Stimulated activated memory B cell treated with anti-CD40 and anti-IgM and Interleukin-4, amounts not matched to agents 10 μg/mL and 1 μg/mL and 100 μg/mL, for 72 hours (primary cell): ENCODE measurements around the gene LY86.
"Not testable (repeated sequence)": the region's sequence is repeated elsewhere in the genome, so short reads cannot be mapped to it uniquely, and the experiment has no call there.

ENCODE experiments used
- ATAC-seq: fragments of 150-1000 bp; cut with Tn5 transposase; 2 replicates; pipeline ENCODE4 v1.10.0; 2021
- H3K27ac Mint-ChIP-seq: one replicate; pipeline ENCODE4 v1.8.0; 2022; ENCODE audit warnings: mild to moderate bottlenecking, mixed read lengths
- H3K27me3 Mint-ChIP-seq: one replicate; pipeline ENCODE4 v1.8.0; 2022; ENCODE audit warnings: mixed read lengths
- H3K36me3 Mint-ChIP-seq: one replicate; pipeline ENCODE4 v1.8.0; 2022; ENCODE audit warnings: mixed read lengths
- H3K4me1 Mint-ChIP-seq: one replicate; pipeline ENCODE4 v1.8.0; 2022; ENCODE audit warnings: mixed read lengths
- H3K4me3 Mint-ChIP-seq: one replicate; pipeline ENCODE4 v1.8.0; 2022; ENCODE audit warnings: mild to moderate bottlenecking, moderate library complexity, mixed read lengths
- H3K9me3 Mint-ChIP-seq: one replicate; pipeline ENCODE4 v1.8.0; 2022; ENCODE audit warnings: mixed read lengths

LY86 gene

GRCh38 chr6:6600875-6601274 is 12.4 kb downstream of the LY86 start:
- H3K27me3 Mint-ChIP-seq, result no peaks in the 10 kb centered on the region
- peaks cover 68% of the 10 kb centered on the region for H3K36me3 Mint-ChIP-seq
- peaks cover 65% of the 10 kb centered on the region for H3K4me1 Mint-ChIP-seq
- peak overlapping the region; percentile 71 for H3K27ac Mint-ChIP-seq
- no peak overlapping the region for H3K4me3 Mint-ChIP-seq
- H3K9me3 Mint-ChIP-seq, result peaks cover 3% of the 10 kb centered on the region
- ATAC-seq, result no peak

GRCh38 chr6:6602262-6602661 is 13.7 kb downstream of the LY86 start:
- Mint-ChIP-seq H3K4me3 (no peak overlapping the region), H3K27ac (peak overlapping the region; percentile 57), H3K36me3 (peaks cover 67% of the 10 kb centered on the region), H3K9me3 (peaks cover 3% of the 10 kb centered on the region), H3K27me3 (no peaks in the 10 kb centered on the region), H3K4me1 (peaks cover 52% of the 10 kb centered on the region)
- no peak for ATAC-seq

- peaks cover 68% of the 10 kb centered on the region for H3K36me3 Mint-ChIP-seq
- no peak overlapping the region for H3K27ac Mint-ChIP-seq
- H3K9me3 Mint-ChIP-seq, result peaks cover 3% of the 10 kb centered on the region
- ATAC-seq, result no peak
- no peaks in the 10 kb centered on the region for H3K27me3 Mint-ChIP-seq
- H3K4me3 Mint-ChIP-seq, result no peak overlapping the region
- H3K4me1 Mint-ChIP-seq, result peaks cover 51% of the 10 kb centered on the region
Observed at GRCh38 chr6:6603317-6603716, 14.8 kb downstream of the LY86 start.

GRCh38 chr6:6604015-6604414 is 15.5 kb downstream of the LY86 start:
- ATAC-seq, result no peak
- peaks cover 50% of the 10 kb centered on the region for H3K4me1 Mint-ChIP-seq
- peaks cover 3% of the 10 kb centered on the region for H3K9me3 Mint-ChIP-seq

GRCh38 chr6:6604566-6604965 is 16.0 kb downstream of the LY86 start:
- ATAC-seq, result no peak
- peak overlapping the region; percentile 32 for H3K27ac Mint-ChIP-seq
- peaks cover 3% of the 10 kb centered on the region for H3K9me3 Mint-ChIP-seq
- peaks cover 50% of the 10 kb centered on the region for H3K4me1 Mint-ChIP-seq
- no peaks in the 10 kb centered on the region for H3K27me3 Mint-ChIP-seq
- peaks cover 64% of the 10 kb centered on the region for H3K36me3 Mint-ChIP-seq
- H3K4me3 Mint-ChIP-seq, result no peak overlapping the region

More at GRCh38 chr6:6604015-6604414, 15.5 kb downstream of the LY86 start:
- Mint-ChIP-seq H3K27me3 (no peaks in the 10 kb centered on the region), H3K4me3 (no peak overlapping the region), H3K36me3 (peaks cover 64% of the 10 kb centered on the region), H3K27ac (no peak overlapping the region)

- H3K27ac Mint-ChIP-seq, result peak overlapping the region; percentile 32
- H3K4me3 Mint-ChIP-seq, result no peak overlapping the region
- no peaks in the 10 kb centered on the region for H3K27me3 Mint-ChIP-seq
- H3K36me3 Mint-ChIP-seq, result peaks cover 59% of the 10 kb centered on the region
- peaks cover 3% of the 10 kb centered on the region for H3K9me3 Mint-ChIP-seq
- no peak for ATAC-seq
- peaks cover 53% of the 10 kb centered on the region for H3K4me1 Mint-ChIP-seq
Observed at GRCh38 chr6:6605873-6606272, 17.4 kb downstream of the LY86 start.

- not testable (repeated sequence) for ATAC-seq, H3K4me3 Mint-ChIP-seq, H3K27me3 Mint-ChIP-seq, H3K9me3 Mint-ChIP-seq
- Mint-ChIP-seq H3K36me3 (peaks cover 52% of the 10 kb centered on the region), H3K27ac (peak overlapping the region; percentile 76), H3K4me1 (peaks cover 54% of the 10 kb centered on the region)
Observed at GRCh38 chr6:6606391-6607030, 18.0 kb downstream of the LY86 start.

GRCh38 chr6:6609450-6609849 is 20.9 kb downstream of the LY86 start:
- Mint-ChIP-seq H3K4me3 (no peak overlapping the region), H3K36me3 (peaks cover 40% of the 10 kb centered on the region), H3K4me1 (peaks cover 52% of the 10 kb centered on the region), H3K27me3 (no peaks in the 10 kb centered on the region), H3K9me3 (peaks cover under 1% of the 10 kb centered on the region), H3K27ac (peak overlapping the region; percentile 80)
- no peak for ATAC-seq

- peak; percentile 98 for ATAC-seq
- H3K4me1 Mint-ChIP-seq, result peaks cover 52% of the 10 kb centered on the region
Observed at GRCh38 chr6:6610031-6610591, 21.6 kb downstream of the LY86 start.

GRCh38 chr6:6611486-6611885 is 23.0 kb downstream of the LY86 start:
- no peak overlapping the region for H3K4me3 Mint-ChIP-seq
- H3K4me1 Mint-ChIP-seq, result peaks cover 56% of the 10 kb centered on the region
- H3K9me3 Mint-ChIP-seq, result no peaks in the 10 kb centered on the region
- ATAC-seq, result no peak
- no peaks in the 10 kb centered on the region for H3K27me3 Mint-ChIP-seq
- H3K27ac Mint-ChIP-seq, result peak overlapping the region; percentile 80
- peaks cover 27% of the 10 kb centered on the region for H3K36me3 Mint-ChIP-seq

More at GRCh38 chr6:6610031-6610591, 21.6 kb downstream of the LY86 start:
- Mint-ChIP-seq H3K36me3 (peaks cover 37% of the 10 kb centered on the region), H3K9me3 (no peaks in the 10 kb centered on the region), H3K27me3 (no peaks in the 10 kb centered on the region), H3K27ac (peak overlapping the region; percentile 80), H3K4me3 (peak overlapping the region; percentile 9)

- H3K9me3 Mint-ChIP-seq, result no peaks in the 10 kb centered on the region
- H3K4me1 Mint-ChIP-seq, result peaks cover 64% of the 10 kb centered on the region
- peak overlapping the region; percentile 80 for H3K27ac Mint-ChIP-seq
- no peak for ATAC-seq
- no peaks in the 10 kb centered on the region for H3K27me3 Mint-ChIP-seq
- no peak overlapping the region for H3K4me3 Mint-ChIP-seq
- H3K36me3 Mint-ChIP-seq, result peaks cover 29% of the 10 kb centered on the region
Observed at GRCh38 chr6:6612308-6612707, 23.8 kb downstream of the LY86 start.

- Mint-ChIP-seq H3K36me3 (peaks cover 35% of the 10 kb centered on the region), H3K4me1 (peaks cover 71% of the 10 kb centered on the region)
- H3K27ac Mint-ChIP-seq, H3K4me3 Mint-ChIP-seq, H3K27me3 Mint-ChIP-seq, ATAC-seq, H3K9me3 Mint-ChIP-seq: not testable (repeated sequence)
Observed at GRCh38 chr6:6613103-6613718, 24.7 kb downstream of the LY86 start.

GRCh38 chr6:6614096-6614982 is 25.8 kb downstream of the LY86 start:
- no peaks in the 10 kb centered on the region for H3K27me3 Mint-ChIP-seq
- H3K27ac Mint-ChIP-seq, result peak overlapping the region; percentile 9
- no peak overlapping the region for H3K4me3 Mint-ChIP-seq
- no peaks in the 10 kb centered on the region for H3K9me3 Mint-ChIP-seq
- peaks cover 37% of the 10 kb centered on the region for H3K36me3 Mint-ChIP-seq
- no peak for ATAC-seq
- H3K4me1 Mint-ChIP-seq, result peaks cover 72% of the 10 kb centered on the region

- no peak overlapping the region for H3K4me3 Mint-ChIP-seq
- H3K9me3 Mint-ChIP-seq, result no peaks in the 10 kb centered on the region
- H3K36me3 Mint-ChIP-seq, result peaks cover 42% of the 10 kb centered on the region
- H3K4me1 Mint-ChIP-seq, result peaks cover 72% of the 10 kb centered on the region
- peak overlapping the region; percentile 9 for H3K27ac Mint-ChIP-seq
- H3K27me3 Mint-ChIP-seq, result no peaks in the 10 kb centered on the region
- no peak for ATAC-seq
Observed at GRCh38 chr6:6614983-6615349, 26.4 kb downstream of the LY86 start.

GRCh38 chr6:6616656-6617055 is 28.1 kb downstream of the LY86 start:
- peak overlapping the region; percentile 79 for H3K27ac Mint-ChIP-seq

More at GRCh38 chr6:6616656-6617055, 28.1 kb downstream of the LY86 start:
- no peak overlapping the region for H3K4me3 Mint-ChIP-seq
- H3K4me1 Mint-ChIP-seq, result peaks cover 69% of the 10 kb centered on the region
- H3K36me3 Mint-ChIP-seq, result peaks cover 42% of the 10 kb centered on the region
- no peaks in the 10 kb centered on the region for H3K9me3 Mint-ChIP-seq
- peak; percentile 78 for ATAC-seq
- H3K27me3 Mint-ChIP-seq, result no peaks in the 10 kb centered on the region
